Measurements from ENCODE around the gene PTPRG.

The PTPRG gene

DNA sequence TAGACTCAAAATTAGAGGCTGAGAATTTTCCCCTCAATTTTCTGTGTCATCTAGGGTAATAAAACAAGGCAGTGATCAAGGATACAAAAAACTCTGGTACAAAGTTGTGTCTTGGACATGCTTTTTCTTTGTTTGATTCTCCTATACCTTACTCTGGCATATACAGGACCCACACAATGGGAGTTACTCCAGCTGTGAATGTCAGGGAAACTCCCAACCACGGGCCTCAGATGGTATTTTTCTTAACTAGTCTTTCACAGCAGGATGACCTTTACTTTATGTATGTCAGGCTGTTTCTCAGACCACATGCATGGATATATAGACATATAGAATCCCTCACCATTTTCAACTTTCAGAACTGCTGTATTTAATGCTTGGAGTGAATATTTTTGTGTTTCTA, 770.6 kb downstream of the PTPRG start:
- DNase-seq: no peak

- DNase-seq: peak; percentile 18
Measured at GRCh38 chr3:62332835-62333244, 771.5 kb downstream of the PTPRG start.

DNA sequence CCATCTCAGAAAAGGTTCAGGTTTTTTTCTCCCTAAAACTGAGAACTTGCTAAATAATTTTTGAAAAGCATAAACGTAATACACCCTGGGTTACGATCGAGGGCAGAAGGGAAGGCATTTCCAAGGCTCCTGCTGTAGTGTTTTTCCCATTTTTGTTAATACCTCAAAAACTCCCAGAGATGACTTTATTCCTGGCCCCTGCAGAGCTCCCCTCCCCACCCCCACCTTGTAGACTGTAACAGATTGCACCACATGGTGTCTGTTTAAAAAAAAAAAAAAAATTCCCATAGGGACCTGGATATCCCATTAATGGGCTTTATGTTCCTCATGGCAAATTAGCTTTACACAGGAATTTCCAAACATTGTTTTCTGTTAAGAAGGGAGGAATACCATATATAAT, 773.8 kb downstream of the PTPRG start:
- DNase-seq: peak; percentile 82

GRCh38 chr3:62343755-62344154, 782.4 kb downstream of the PTPRG start:
- DNase-seq: no peak
